ENCODE measurements around the gene PCNX3. TPM values are rescaled to one million over a fixed set of nuclear protein-coding genes. Genes with fewer than 3 reads are reported as not detected.
A peak's percentile ranks its signal among the peaks of the same experiment; 100 is the strongest.

The PCNX3 gene
- polyA plus RNA-seq, 3 donors, result 0.58 to 36.4 (median 1.7) TPM

GRCh38 chr11:65574109-65574810 lies 41.3 kb upstream of the PCNX3 start:
- intact Hi-C loops (cut with micrococcal nuclease), result loop anchor here (2.0 to 10.0 kb wide), 2 partner anchors 33 to 549 kb away; partner anchors contain the start of gene SNX15 (in 1 of the 2)
- Mint-ChIP-seq H3K36me3 (peaks cover 10 to 23% of the 10 kb centered on the region in 2 donors), H3K4me1 (peaks cover 60% of the 10 kb centered on the region)

More at GRCh38 chr11:65574109-65574810, 41.3 kb upstream of the PCNX3 start:
- Histone ChIP-seq H3K9me3 (replicated peaks in 1 of 2; ENCODE audit: control insufficient read depth in 1 of 2, insufficient read depth in 1 of 2, low read length in 2 of 2) (no peaks in the 10 kb centered on the region), H2AFZ (ENCODE audit: insufficient read depth, low read depth, low read length, poor library complexity, severe bottlenecking) (peak overlapping the region; percentile 8), H3K27ac (ENCODE audit: low read depth in 1 of 2, low read length in 2 of 2) (peak overlapping the region; percentile 85 to 90), H3K4me2 (replicated peaks; ENCODE audit: extremely low read depth, low read length, poor library complexity, severe bottlenecking) (peak overlapping the region; percentile 97), H3K4me1 (ENCODE audit: control insufficient read depth in 1 of 2, insufficient read depth in 2 of 2, low read length in 2 of 2) (peaks cover 65 to 77% of the 10 kb centered on the region in 2 donors), H3K27me3 (ENCODE audit: control insufficient read depth in 2 of 2, insufficient read depth in 2 of 2, low read length in 2 of 2) (no peaks in the 10 kb centered on the region), H3K36me3 (replicated peaks in 1 of 2; ENCODE audit: control insufficient read depth in 1 of 2, insufficient read depth in 2 of 2, low read length in 2 of 2) (peaks cover 12 to 13% of the 10 kb centered on the region in 2 donors), H4K20me1 (ENCODE audit: insufficient read depth, low read length) (peaks cover 63% of the 10 kb centered on the region), H3K4me3 (replicated peaks in 1 of 3; ENCODE audit: low read depth in 2 of 3, low read length in 3 of 3) (peak overlapping the region; percentile 68 to 100 (median 98)), H3K9ac (ENCODE audit: insufficient read depth, low read length, poor library complexity, severe bottlenecking) (peak overlapping the region; percentile 80), H3K79me2 (ENCODE audit: insufficient read depth, low read length) (peaks cover 78% of the 10 kb centered on the region)
- peak overlapping the region; percentile 90 to 94 for H3K4me3 Mint-ChIP-seq
- peak; percentile 93 to 97 (median 95) for DNase-seq
- TF ChIP-seq CTCF (IDR thresholded peaks at IDR 0.05), result peak; percentile 99
- peaks cover 0 to 2% (median 0%) of the 10 kb centered on the region in 7 donors for H3K9me3 Mint-ChIP-seq
- no peaks in the 10 kb centered on the region for H3K27me3 Mint-ChIP-seq (ENCODE audit: low read depth in 3 of 3)
- H3K27ac Mint-ChIP-seq, result peak overlapping the region; percentile 93 to 99 (median 97)
- WGBS (ENCODE audit: insufficient coverage), result 0% methylated on average over 41 of the region's 67 CpGs
